SK-N-MC (cell line): ENCODE results near the gene SMG6.

ENCODE experiments used
- DNase-seq: peaks from one replicate; pipeline ENCODE4 v3.0.0-alpha.2; 2011; ENCODE audit warnings: low read depth, low spot score
- H3K27ac ChIP-seq: fragments of 200-600 bp; sonication (generic); 2 replicates; pipeline ENCODE4 v1.5.1; 2016; ENCODE audit warnings: mixed run types
- H3K36me3 ChIP-seq: fragments of 200-600 bp; sonication (generic); 2 replicates; pipeline ENCODE4 v1.6.1; 2017; ENCODE audit warnings: antibody characterized with exemption, low read length, mixed read lengths; ENCODE audit not compliant: insufficient read depth
- H3K4me3 ChIP-seq: fragments of 200-600 bp; sonication (generic); 2 replicates; pipeline ENCODE4 v1.5.1; 2016
- H3K9ac ChIP-seq: fragments of 200-600 bp; sonication (generic); 2 replicates; pipeline ENCODE4 v1.8.0; 2017; ENCODE audit warnings: mixed run types, mixed read lengths; ENCODE audit not compliant: insufficient read length
- H3K9me3 ChIP-seq: fragments of 200-600 bp; sonication (generic); 2 replicates; pipeline ENCODE4 v1.6.1; 2017; ENCODE audit warnings: low read depth, mild to moderate bottlenecking, antibody characterized with exemption, low read length, moderate library complexity, mixed read lengths
- EZH2 ChIP-seq: fragments of 200-600 bp; sonication (generic); IDR thresholded peaks from one replicate; pipeline ENCODE4 v1.6.1; 2017; ENCODE audit warnings: antibody characterized with exemption
- FOXP2 ChIP-seq: optimal IDR thresholded peaks from 2 replicates; pipeline ENCODE3; 2011; ENCODE audit warnings: mild to moderate bottlenecking, moderate library complexity; ENCODE audit not compliant: insufficient read depth; ENCODE audit errors: extremely low read length, control extremely low read depth
- POLR2AphosphoS5 ChIP-seq: IDR thresholded peaks from 2 replicates; pipeline ENCODE4 v1.6.1; 2012; ENCODE audit warnings: mild to moderate bottlenecking, low read depth, low read length, borderline replicate concordance

The SMG6 gene

DNA sequence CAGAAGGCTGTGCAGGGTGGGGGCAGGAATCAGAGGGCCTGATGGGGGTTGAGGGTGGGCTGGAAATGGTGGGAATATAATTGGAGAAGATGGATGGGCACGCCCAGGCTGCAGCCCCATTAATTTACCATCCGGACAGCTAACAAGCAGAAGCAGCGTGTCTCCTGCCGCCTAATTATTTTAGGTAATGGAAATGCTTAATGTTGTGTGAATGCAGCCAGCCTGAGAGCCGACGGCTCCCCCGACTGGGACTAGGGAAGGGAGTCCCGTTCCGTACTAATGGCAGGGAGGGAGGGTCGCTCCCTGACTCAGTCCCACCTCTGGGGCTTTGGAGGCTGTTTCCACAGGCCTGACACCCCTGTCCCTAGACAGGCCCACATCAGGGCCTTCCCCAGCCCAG lies 266.4 kb downstream of the SMG6 start:
- Histone ChIP-seq H3K27ac (no peak overlapping the region), H3K9ac (no peak overlapping the region), H3K36me3 (peaks cover 12% of the 10 kb centered on the region; the same call in 1 of the 2 replicates), H3K9me3 (no peaks in the 10 kb centered on the region), H3K4me3 (no peak overlapping the region)
- DNase-seq = no peak
- TF ChIP-seq POLR2AphosphoS5 = no peak
- TF ChIP-seq FOXP2 = no peak
- no peak for TF ChIP-seq EZH2

DNA sequence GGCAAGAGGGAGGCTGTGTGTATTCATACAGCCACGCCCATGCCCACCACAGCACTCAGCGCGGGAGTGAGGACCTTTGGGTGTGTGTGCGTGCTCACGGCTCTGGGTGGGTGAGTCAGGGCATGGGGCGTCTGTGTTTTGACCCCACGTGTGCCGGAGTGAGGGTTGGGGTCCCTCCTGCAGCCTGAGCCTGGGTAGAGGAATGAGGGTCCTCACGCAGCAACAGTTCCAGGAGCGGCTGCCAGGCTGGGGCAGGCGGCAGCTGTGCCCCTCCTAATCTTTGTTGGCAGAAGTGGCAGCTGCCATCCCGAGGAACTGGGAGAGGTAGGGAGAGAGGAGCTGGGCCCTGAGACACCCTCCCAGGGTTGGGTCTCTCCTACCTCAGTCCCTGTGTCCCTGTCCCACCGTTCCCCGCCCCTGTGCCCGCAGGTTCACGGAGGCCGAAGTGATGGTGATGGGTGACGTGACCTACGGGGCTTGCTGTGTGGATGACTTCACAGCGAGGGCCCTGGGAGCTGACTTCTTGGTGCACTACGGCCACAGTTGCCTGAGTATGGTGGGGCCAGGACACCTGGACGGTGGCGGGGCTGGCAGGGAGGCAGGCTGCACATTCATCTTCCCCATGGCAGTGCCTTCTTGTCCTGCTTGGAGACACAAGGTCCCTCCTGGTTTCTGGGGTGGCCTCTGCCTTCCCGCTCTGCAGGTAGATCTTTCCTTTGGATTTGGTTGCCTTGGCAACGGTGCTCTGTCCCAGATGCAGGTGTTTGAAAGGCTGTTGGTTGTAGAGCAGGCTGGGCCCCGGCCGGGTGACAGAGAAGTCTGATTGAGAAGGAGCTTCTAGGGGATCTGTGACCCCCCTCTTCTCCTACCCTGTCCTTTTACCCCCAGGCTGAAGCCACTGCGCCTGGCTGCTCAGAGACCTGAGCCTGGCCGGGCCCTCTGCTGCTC lies 267.8 kb downstream of the SMG6 start:
- no peak overlapping the region for H3K4me3 ChIP-seq
- TF ChIP-seq FOXP2 = no peak
- no peak for TF ChIP-seq EZH2
- no peak for TF ChIP-seq POLR2AphosphoS5
- no peak overlapping the region for H3K9ac ChIP-seq
- H3K36me3 ChIP-seq = peaks cover 12% of the 10 kb centered on the region; the same call in 1 of the 2 replicates
- H3K9me3 ChIP-seq = no peaks in the 10 kb centered on the region
- H3K27ac ChIP-seq = no peak overlapping the region
- DNase-seq = no peak

DNA sequence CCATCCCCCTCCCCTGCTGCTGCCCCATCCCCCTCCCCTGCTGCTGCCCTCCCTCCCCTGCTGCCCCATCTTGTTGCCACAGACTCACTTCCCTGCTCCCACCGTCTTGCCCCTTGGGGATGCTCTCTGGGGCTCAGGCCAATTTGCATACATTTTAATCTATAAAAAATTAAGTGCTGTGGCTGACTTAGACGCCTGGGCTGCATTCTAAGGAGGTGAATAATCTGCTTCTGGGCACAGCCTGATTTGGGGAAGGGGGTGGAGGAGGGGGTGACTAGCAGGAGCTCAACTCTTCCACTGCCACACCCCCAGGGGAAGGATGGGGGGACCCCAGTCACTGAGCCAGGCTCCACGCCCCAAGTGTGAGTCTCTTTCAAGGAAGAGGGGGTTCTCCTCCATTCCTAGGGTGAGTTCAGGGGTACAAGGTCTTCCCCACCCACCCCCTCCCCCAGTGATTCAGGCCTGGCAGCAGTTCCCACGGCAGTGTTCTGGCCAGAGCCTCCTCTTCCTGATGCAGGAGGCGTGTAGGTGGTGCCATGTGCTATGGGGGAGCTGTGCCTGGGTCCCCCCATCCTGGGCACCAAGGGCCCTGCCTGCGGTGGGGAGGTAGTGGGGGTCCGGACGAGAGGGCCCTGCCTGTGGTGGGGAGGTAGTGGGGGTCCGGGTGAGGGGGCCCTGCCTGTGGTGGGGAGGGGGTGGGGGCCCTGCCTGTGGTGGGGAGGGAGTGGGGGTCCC lies 268.6 kb downstream of the SMG6 start:
- Histone ChIP-seq H3K9ac (no peak overlapping the region), H3K9me3 (no peaks in the 10 kb centered on the region), H3K4me3 (peak overlapping the region; percentile 64), H3K36me3 (peaks cover 12% of the 10 kb centered on the region; the same call in 1 of the 2 replicates), H3K27ac (peak overlapping the region; percentile 31; the same call in 1 of the 2 replicates)
- no peak for DNase-seq
- TF ChIP-seq POLR2AphosphoS5 (no peak), EZH2 (no peak), FOXP2 (no peak)

DNA sequence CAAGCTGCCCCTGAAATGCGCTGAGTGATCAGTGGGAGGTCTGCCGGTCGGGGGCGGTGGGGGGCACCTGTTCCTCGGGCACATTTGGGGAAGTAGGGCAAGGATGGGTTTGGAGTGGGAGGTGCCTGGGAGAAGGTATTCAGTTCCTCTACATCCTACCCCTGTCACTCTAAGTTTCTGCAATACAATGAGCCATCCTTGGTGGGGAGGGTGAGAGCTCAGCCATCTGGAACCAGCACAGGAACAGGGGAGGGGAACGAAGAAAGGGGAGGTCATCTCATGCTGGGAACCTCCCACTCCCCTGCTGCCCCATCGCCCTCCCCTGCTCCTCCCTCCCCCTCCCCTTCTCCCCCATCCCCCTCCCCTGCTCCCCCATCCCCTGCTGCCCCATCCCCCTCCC lies 269.4 kb downstream of the SMG6 start:
- Histone ChIP-seq H3K4me3 (no peak overlapping the region), H3K27ac (peak overlapping the region; percentile 75), H3K9me3 (no peaks in the 10 kb centered on the region), H3K9ac (no peak overlapping the region), H3K36me3 (peaks cover 12% of the 10 kb centered on the region; the same call in 1 of the 2 replicates)
- no peak for DNase-seq
- no peak for TF ChIP-seq EZH2

DNA sequence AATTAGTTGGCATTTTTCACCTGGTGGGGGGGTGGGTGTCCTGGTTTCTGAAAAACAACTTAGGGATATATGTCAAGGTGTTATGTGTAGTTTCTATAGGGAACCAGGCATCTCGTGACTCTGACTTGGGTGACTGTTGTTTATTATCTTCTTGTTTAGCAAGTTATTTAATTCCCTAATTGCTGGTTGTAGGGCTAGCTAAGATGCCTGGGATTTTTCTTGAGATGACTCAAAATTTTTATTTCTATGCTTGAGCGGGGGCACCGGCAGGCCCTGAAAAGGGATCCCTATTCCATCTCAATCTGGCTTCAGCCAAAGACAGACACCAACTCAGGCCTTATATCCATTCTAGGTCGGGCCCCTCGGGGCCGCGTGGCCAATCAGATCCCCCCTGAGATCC lies 270.4 kb downstream of the SMG6 start:
- Histone ChIP-seq H3K36me3 (peaks cover 12% of the 10 kb centered on the region; the same call in 1 of the 2 replicates), H3K9ac (no peak overlapping the region), H3K27ac (peak overlapping the region; percentile 75), H3K4me3 (no peak overlapping the region), H3K9me3 (no peaks in the 10 kb centered on the region)
- DNase-seq = no peak
- TF ChIP-seq POLR2AphosphoS5 = no peak
- TF ChIP-seq FOXP2 = no peak
- TF ChIP-seq EZH2 = no peak

DNA sequence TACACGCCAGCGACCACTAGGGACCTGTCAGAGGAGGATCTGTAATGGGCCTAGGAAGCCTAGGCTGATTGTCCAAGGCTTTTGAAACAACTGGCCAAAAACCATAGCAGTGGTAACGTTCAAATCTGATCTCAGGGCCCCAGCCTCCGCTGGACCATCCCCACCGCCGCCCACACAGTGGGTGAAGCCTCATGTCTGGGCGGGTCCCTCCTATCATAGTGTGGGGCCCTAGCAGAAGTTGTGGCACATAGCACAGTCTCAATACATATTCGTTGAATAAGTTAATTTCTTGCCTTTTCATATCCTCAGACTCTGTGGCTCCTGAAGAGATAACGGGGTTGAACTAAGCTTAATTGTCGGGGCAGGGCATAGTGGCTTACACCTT lies 272.8 kb downstream of the SMG6 start:
- Histone ChIP-seq H3K9me3 (no peaks in the 10 kb centered on the region), H3K36me3 (no peaks in the 10 kb centered on the region; the same call in 1 of the 2 replicates), H3K27ac (peak overlapping the region; percentile 46; the same call in 1 of the 2 replicates), H3K9ac (peak overlapping the region; percentile 78), H3K4me3 (peak overlapping the region; percentile 97)
- no peak for TF ChIP-seq FOXP2
- no peak for TF ChIP-seq EZH2
- no peak for TF ChIP-seq POLR2AphosphoS5
- DNase-seq = no peak

DNA sequence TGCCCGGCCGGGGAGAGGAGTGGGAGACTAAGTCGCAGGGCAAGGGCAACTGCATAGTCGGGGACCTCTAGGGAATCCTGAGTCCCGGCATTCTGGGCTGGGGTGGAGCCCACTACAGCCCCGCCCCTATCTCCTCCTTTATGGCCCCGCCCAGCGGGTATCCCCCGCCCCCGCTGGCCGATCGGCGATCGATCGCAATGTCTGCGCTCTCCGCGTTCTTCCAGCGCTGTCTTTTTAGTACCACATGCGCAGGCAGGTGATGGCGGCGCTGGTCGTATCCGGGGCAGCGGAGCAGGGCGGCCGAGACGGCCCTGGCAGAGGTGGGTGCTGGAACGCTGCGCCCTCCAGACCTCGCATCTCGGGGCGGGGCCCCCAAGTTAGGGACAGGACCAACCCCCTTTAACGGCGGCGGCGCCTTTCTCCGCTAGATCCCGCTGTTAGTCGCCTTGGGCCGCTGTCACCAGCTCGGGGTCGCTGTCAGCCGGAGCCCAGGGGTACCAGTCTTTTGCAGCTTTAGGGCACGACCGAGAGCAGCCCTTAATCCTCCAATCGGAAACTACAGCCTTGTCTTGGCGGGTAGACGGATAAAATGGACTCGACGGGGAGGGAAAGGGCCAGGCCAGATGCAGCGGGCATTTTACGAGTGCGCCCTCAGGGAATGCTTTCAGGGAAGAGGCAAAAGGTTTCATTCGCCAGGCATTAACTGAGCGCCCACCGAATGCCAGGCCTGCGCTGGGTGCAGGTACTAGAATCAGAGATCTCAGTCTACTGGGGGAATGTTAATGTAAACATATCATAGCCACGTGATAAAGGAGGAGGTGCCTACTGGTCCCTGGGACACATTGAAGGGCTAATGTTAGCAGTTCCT lies 273.4 kb downstream of the SMG6 start, which contains the start of gene DPH1:
Gene DPH1, plus strand, starts transcription at position 243 of the 868 bp plus-strand sequence. Its CDS starts 17 bp downstream, at position 260.
- DNase-seq = no peak
- H3K27ac ChIP-seq = peak within 1 kb of the TSS; percentile 46; the same call in 1 of the 2 replicates

More for the DNA sequence above, 273.4 kb downstream of the SMG6 start, which contains the start of gene DPH1:
- H3K9me3 ChIP-seq = no peaks in the 10 kb centered on the region
- peak; percentile 70; the same call in 1 of the 2 replicates for TF ChIP-seq POLR2AphosphoS5
- TF ChIP-seq FOXP2 = no peak
- TF ChIP-seq EZH2 = no peak
- H3K9ac ChIP-seq = peak within 1 kb of the TSS; percentile 78
- peak within 1 kb of the TSS; percentile 97 for H3K4me3 ChIP-seq
- no peaks in the 10 kb centered on the region for H3K36me3 ChIP-seq
